GM12874 (cell line): Measurements from ENCODE around the gene PLXND1.

Source experiments
- TF ChIP-seq, protein P1 (sequence below): IDR thresholded peaks from 2 replicates; pipeline ENCODE4 v1.5.1; 2011; ENCODE audit warnings: low read depth, mild to moderate bottlenecking, control low read depth, low read length, moderate library complexity; ENCODE audit not compliant: insufficient read depth

PLXND1 gene

DNA sequence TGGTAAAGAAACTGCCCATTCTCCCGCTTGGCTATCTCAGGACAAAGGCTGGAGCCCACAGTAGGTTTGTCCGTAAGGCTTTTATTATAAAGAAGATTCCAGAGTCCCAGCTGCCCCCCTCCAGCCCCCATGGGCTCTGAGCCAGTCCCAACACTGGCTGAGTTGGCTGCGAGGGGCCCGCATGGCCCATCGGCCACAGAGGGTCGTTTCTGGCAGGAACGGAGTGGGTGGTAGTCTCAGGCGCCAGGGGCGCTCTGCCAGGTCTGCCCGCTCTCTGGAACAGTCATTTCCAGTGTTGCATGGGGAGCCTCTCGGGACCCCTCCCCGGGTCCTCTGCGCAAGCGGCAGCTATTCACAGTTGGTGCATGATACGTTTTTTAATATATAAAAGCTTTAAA, 51.3 kb downstream of the PLXND1 start:
- TF ChIP-seq, protein P1, sequence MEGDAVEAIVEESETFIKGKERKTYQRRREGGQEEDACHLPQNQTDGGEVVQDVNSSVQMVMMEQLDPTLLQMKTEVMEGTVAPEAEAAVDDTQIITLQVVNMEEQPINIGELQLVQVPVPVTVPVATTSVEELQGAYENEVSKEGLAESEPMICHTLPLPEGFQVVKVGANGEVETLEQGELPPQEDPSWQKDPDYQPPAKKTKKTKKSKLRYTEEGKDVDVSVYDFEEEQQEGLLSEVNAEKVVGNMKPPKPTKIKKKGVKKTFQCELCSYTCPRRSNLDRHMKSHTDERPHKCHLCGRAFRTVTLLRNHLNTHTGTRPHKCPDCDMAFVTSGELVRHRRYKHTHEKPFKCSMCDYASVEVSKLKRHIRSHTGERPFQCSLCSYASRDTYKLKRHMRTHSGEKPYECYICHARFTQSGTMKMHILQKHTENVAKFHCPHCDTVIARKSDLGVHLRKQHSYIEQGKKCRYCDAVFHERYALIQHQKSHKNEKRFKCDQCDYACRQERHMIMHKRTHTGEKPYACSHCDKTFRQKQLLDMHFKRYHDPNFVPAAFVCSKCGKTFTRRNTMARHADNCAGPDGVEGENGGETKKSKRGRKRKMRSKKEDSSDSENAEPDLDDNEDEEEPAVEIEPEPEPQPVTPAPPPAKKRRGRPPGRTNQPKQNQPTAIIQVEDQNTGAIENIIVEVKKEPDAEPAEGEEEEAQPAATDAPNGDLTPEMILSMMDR: no peak

DNA sequence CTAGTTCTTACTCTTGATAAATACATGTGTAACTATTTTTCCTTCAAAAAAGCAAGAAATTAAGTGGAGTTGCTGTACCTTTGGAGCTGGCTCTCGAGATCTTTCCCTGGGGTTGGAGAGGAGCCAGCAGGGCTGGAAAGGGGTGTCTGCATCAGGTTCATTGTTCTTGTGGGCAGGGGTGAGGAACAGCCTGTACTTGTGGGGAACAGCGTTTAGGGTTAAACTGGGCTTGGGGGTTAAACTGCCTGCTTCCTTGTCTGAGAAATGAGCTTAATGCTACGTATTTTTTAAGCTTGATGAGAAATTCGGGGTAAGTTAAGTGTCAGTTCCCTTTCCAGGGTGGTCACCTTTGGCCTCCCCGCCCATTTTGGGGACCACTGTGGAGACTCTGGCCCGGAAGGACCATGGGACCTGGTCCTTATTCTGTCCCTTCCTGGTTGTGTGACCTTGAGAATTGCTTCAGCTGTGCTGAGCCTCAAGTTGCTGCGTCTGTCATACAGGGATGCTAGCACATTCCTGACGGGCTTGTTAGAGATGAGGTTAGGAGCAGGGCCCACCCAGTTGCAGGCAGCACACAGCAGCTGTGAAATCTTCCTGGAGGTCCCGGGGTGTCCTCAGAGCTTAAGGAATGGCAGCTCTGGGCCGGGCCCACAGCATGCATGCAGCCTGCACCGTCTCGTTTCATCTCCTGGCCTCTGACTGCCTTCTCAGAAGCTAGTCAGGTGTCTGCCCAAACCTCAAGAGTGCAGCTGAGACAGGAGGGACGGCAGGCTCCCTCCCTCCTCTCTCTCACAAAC, 51.9 kb downstream of the PLXND1 start:
- TF ChIP-seq, protein P1: no peak

DNA sequence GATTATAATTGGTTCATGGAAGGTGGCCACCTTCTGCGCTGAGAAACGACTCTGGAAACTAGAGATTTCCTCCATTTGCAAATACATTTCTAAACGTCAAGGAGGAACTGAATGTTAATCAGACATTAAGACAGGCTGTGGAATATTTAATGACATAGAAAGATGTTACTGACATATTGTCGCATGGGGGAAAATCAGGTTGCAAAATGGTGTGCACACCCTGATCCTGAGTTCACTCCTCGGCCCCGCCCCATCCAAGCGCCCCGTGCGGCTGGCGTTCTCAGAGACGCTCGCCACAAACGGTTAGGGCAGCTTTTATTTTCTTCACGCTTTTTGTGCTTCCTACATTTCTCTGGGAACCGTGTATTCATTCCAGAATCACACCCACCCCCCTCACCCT, 52.8 kb downstream of the PLXND1 start:
- TF ChIP-seq, protein P1: no peak

DNA sequence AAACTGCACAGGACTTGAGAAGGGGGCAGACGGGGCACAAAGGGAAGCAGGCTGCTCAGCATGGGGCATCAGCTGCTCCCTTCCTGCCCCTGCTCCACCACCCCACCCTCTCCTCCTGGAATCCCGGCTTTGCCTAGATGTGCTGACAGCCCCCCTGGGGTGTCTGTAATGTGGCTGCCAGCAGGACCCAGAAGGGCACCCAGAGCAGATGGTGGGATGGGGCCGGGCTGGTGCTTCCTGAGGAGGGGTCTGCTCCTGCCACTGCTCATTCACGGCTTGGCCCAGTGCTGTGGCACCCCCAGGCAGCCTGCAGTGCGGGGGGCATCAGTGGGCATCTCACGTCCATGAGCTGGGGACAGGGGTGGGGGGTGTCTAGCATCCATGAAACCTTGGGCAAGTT, 53.3 kb downstream of the PLXND1 start:
- TF ChIP-seq, protein P1: no peak

DNA sequence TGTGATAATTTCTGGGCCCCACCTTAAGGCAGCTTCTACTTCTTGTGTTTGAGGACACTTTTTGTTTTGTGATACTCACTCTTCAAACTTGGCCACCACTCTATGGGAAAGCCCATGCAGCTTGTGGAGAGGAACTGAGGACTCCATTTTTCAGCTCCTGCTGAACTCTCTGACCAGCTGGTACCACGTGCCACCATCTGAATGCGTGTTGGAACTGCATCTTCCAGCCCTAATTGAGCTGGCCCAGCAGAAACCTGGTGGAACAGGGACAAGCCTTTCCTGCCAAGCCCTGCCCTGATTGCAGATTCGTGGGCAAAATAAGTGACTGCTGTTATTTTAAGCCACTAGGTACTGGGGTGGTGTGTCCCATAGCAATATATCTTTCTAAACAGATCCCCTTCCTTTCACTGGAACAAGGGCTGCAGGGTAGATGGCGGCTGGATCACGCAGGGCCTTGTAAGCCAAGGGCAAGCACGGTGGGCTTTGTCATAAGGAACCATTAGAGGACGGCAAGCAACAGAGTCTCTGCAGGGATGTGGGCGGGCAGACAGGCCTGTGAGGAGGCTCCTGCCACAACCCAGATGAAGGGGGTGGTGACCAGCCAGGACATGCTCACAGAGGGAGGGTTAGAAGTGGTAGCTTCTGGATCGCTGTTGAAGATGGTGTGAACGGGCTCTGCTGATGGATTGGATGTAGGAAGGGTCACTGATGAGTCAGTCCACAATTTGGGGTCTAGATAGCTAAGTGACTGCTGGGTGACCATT, 54.0 kb downstream of the PLXND1 start:
- TF ChIP-seq, protein P1: no peak

DNA sequence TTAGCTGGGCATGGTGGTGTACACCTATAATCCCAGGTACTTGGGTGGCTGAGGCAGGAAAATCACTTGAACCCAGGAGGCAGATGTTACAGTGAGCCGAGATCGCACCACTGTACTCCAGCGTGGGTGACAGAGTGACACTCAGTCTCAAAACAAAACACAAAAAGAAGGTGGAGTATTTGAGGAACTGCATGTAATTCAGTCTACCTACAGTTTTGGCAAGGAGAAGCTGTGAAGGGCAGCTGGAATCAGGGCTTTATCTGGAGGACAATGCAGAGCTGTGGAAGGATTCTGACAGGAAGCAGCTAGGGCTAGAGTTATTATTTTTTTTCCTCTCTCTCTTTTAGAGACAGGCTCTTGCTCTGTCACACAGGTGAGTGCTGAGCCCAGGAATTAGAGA, 56.7 kb downstream of the PLXND1 start:
- TF ChIP-seq, protein P1: no peak

DNA sequence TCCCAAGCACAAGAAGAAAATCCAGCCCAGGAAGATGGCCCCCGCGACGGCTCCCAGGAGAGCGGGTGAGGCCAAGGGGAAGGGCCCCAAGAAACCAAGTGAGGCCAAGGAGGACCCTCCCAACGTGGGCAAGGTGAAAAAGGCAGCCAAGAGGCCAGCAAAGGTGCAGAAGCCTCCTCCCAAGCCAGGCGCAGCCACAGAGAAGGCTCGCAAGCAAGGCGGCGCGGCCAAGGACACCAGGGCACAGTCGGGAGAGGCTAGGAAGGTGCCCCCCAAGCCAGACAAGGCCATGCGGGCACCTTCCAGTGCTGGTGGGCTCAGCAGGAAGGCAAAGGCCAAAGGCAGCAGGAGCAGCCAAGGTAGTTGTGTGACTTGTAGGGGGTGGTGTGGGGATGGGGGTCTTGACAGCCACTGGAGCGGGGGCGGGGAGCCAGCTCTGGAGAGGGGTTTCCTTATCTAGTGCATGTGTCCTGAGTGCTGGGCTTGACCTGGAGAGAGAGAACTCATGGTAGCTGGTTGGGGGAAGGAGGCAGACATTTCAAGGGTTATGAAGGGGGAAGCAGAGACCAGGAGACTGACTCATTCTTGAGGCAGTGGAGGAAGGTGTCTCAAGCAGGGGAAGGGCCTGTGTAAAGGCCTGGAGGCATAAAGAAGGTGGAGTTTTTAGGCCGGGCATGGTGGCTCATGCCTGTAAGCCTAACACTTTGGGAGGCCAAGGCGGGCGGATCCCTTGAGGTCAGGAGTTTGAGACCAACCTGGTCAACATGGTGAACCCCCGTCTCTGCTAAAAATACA, 57.3 kb downstream of the PLXND1 start:
- TF ChIP-seq, protein P1: no peak
